IPS-18a (cell line): Measurements from ENCODE around the gene RSPO3.
A peak's percentile ranks its signal among the peaks of the same experiment; 100 is the strongest.

ENCODE experiments used
- H3K27ac ChIP-seq: one replicate; pipeline ENCODE4 v1.5.1; 2013; ENCODE audit warnings: low read length
- H3K27me3 ChIP-seq: one replicate; pipeline ENCODE4 v1.6.1; 2013; ENCODE audit warnings: mild to moderate bottlenecking, low read length; ENCODE audit not compliant: control insufficient read depth, insufficient read depth
- H3K36me3 ChIP-seq: one replicate; pipeline ENCODE4 v1.6.1; 2013; ENCODE audit warnings: low read depth, low read length; ENCODE audit not compliant: control insufficient read depth
- H3K4me1 ChIP-seq: one replicate; pipeline ENCODE4 v1.6.1; 2013; ENCODE audit warnings: low read depth, low read length; ENCODE audit not compliant: control insufficient read depth
- H3K4me3 ChIP-seq: one replicate; pipeline ENCODE4 v1.5.1; 2013; ENCODE audit warnings: low read length
- H3K9ac ChIP-seq: one replicate; pipeline ENCODE4 v1.6.1; 2013; ENCODE audit warnings: mild to moderate bottlenecking, low read length, moderate library complexity
- H3K9me3 ChIP-seq: one replicate; pipeline ENCODE4 v1.6.1; 2013; ENCODE audit warnings: low read depth, low read length; ENCODE audit not compliant: control insufficient read depth

Gene RSPO3

GRCh38 chr6:127114214-127114760 is 4.2 kb upstream of the RSPO3 start:
- Histone ChIP-seq H3K36me3 (no peaks in the 10 kb centered on the region), H3K9ac (no peak overlapping the region), H3K4me1 (no peaks in the 10 kb centered on the region), H3K9me3 (no peaks in the 10 kb centered on the region), H3K4me3 (no peak overlapping the region), H3K27me3 (peaks cover 38% of the 10 kb centered on the region), H3K27ac (no peak overlapping the region)

- no peaks in the 10 kb centered on the region for H3K36me3 ChIP-seq
- H3K27ac ChIP-seq, result no peak overlapping the region
- peaks cover 3% of the 10 kb centered on the region for H3K4me1 ChIP-seq
- H3K9ac ChIP-seq, result no peak overlapping the region
- H3K27me3 ChIP-seq, result peaks cover 47% of the 10 kb centered on the region
- H3K9me3 ChIP-seq, result no peaks in the 10 kb centered on the region
- no peak overlapping the region for H3K4me3 ChIP-seq
Measured at GRCh38 chr6:127115084-127115655, 3.3 kb upstream of the RSPO3 start.

GRCh38 chr6:127115746-127116145 is 2.7 kb upstream of the RSPO3 start:
- H3K27me3 ChIP-seq, result peaks cover 52% of the 10 kb centered on the region

DNA sequence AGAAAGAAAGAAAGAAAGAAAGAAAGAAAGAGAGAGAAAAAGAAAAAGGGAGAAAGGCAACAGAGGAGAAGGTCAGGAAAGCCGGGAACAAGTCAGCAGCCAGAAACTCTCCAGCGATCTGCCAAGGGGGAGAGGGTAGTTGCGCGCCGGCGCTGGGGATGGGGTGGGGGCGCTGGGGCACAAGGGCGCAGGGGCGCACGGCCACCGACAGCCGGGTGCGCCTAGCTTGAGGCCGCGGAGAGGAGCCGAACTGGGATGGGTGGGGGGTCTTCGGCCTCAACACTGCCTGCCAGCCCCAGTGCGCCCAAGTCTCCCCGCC is 533 bp upstream of the RSPO3 start:
- H3K9me3 ChIP-seq, result no peaks in the 10 kb centered on the region
- peaks cover 13% of the 10 kb centered on the region for H3K4me1 ChIP-seq
- no peaks in the 10 kb centered on the region for H3K36me3 ChIP-seq
- no peak overlapping the region for H3K9ac ChIP-seq
- no peak overlapping the region for H3K27ac ChIP-seq
- peaks cover 68% of the 10 kb centered on the region for H3K27me3 ChIP-seq
- H3K4me3 ChIP-seq, result peak overlapping the region; percentile 61

More at GRCh38 chr6:127115746-127116145, 2.7 kb upstream of the RSPO3 start:
- no peaks in the 10 kb centered on the region for H3K36me3 ChIP-seq
- H3K4me1 ChIP-seq, result peaks cover 7% of the 10 kb centered on the region
- H3K9ac ChIP-seq, result no peak overlapping the region
- H3K27ac ChIP-seq, result no peak overlapping the region
- no peaks in the 10 kb centered on the region for H3K9me3 ChIP-seq
- H3K4me3 ChIP-seq, result no peak overlapping the region

DNA sequence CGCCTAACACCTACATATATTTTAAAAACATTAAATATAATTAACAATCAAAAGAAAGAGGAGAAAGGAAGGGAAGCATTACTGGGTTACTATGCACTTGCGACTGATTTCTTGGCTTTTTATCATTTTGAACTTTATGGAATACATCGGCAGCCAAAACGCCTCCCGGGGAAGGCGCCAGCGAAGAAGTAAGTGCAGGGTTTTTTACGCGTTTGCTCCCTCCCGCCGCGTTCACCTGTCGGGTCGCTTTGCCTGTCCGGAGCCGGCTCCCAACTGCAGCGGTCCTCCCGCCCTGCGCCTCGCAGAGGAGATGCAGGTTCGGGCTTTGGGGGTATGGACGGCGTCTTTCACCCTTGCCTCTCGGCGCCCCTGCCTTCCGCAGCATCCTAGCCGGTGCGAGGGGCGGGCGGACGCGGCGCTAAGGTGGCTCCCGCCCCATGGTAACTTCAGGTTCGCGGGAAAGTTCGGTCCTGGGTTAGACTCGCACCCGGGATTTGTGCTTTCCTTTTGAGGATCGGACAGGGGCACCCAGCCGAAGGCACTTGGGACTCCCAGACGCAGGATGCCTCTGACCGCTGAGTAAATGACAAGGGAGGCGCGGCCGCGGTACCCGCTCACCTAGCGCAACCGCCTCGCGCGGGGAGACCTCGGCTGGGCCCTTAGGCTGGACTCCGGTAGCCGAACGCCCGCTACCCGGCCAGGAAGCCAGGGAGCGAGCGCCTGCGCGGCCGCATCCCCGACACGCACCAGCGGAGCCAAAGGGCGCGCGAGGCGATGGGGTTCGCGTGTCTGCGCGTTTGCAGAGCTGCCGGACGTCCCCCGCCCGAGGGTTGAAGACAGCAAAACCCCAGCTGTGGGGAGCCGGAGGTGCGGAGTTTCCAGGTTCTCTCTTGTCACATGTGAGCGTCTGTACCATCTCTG is 891 bp downstream of the RSPO3 start:
- H3K36me3 ChIP-seq, result no peaks in the 10 kb centered on the region
- H3K4me3 ChIP-seq, result peak overlapping the region; percentile 66
- H3K27me3 ChIP-seq, result peaks cover 68% of the 10 kb centered on the region
- peaks cover 13% of the 10 kb centered on the region for H3K4me1 ChIP-seq
- H3K27ac ChIP-seq, result no peak overlapping the region
- H3K9me3 ChIP-seq, result no peaks in the 10 kb centered on the region
- no peak overlapping the region for H3K9ac ChIP-seq

DNA sequence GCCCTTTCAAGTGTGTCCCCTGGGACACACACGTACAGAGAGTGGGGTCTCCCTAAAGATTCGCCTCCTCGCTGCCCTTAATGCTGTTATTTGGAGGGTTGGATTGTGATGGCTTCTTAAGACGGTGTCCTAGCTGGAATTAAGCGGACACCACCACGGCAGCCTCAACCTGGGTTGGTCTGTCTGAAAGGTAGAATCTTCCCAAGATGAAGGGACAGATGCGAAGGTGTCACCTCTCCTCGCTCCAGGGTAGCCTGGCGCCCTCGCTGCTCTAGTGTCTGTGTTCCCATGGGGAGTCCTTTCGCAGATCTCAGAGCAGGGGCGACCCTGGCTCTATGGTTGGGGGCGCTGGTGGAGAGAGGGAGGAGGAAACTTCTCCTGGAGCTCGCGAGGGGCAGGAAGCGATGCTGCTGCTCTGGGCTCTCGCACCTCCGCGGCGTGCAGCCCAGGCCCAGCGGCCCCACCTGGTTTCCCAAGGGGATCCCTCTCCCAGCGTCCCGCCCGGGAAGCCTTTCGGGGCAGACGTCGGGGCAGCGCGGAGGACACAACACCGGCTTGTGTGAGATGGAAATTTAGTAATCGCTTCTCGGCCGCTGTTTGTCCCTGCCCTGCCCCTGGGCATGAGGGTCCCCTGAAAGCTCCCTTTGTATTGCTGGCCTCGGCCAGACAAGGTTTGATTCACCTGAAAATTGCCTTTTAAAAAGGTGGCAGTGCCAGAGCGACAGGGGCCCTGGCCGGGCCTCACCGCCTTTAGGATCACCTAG is 1.7 kb downstream of the RSPO3 start:
- H3K36me3 ChIP-seq, result no peaks in the 10 kb centered on the region
- peaks cover 68% of the 10 kb centered on the region for H3K27me3 ChIP-seq
- H3K4me1 ChIP-seq, result peaks cover 13% of the 10 kb centered on the region
- no peak overlapping the region for H3K27ac ChIP-seq
- no peak overlapping the region for H3K9ac ChIP-seq
- H3K4me3 ChIP-seq, result peak overlapping the region; percentile 66
- no peaks in the 10 kb centered on the region for H3K9me3 ChIP-seq

GRCh38 chr6:127120787-127121636 is 2.5 kb downstream of the RSPO3 start:
- H3K9me3 ChIP-seq, result no peaks in the 10 kb centered on the region
- H3K27me3 ChIP-seq, result peaks cover 61% of the 10 kb centered on the region
- H3K4me3 ChIP-seq, result peak overlapping the region; percentile 66
- H3K4me1 ChIP-seq, result peaks cover 13% of the 10 kb centered on the region
- no peaks in the 10 kb centered on the region for H3K36me3 ChIP-seq
- H3K27ac ChIP-seq, result no peak overlapping the region
- H3K9ac ChIP-seq, result no peak overlapping the region

DNA sequence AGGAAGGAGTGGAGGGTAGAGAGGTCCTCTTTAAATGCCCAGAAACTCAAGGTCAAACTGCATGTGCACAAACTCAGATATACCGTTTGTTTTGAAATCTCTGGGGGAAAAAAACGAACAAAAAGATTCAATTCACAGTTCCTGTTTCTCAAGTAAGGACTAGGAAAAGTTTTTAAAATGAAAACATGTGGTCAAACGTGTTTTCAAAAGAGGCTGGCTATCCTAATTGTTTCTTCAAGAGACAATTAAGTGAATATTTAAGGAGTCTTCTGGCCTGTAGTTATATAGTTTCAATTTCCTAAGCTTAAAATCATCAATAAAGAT is 3.1 kb downstream of the RSPO3 start:
- Histone ChIP-seq H3K36me3 (no peaks in the 10 kb centered on the region), H3K9me3 (no peaks in the 10 kb centered on the region), H3K4me3 (no peak overlapping the region), H3K9ac (no peak overlapping the region), H3K4me1 (peaks cover 13% of the 10 kb centered on the region), H3K27ac (no peak overlapping the region), H3K27me3 (peaks cover 55% of the 10 kb centered on the region)

- Histone ChIP-seq H3K36me3 (no peaks in the 10 kb centered on the region), H3K9me3 (no peaks in the 10 kb centered on the region), H3K4me1 (peaks cover 13% of the 10 kb centered on the region), H3K9ac (no peak overlapping the region), H3K27ac (no peak overlapping the region), H3K4me3 (no peak overlapping the region), H3K27me3 (peaks cover 32% of the 10 kb centered on the region)
Measured at GRCh38 chr6:127124172-127124571, 5.7 kb downstream of the RSPO3 start.

DNA sequence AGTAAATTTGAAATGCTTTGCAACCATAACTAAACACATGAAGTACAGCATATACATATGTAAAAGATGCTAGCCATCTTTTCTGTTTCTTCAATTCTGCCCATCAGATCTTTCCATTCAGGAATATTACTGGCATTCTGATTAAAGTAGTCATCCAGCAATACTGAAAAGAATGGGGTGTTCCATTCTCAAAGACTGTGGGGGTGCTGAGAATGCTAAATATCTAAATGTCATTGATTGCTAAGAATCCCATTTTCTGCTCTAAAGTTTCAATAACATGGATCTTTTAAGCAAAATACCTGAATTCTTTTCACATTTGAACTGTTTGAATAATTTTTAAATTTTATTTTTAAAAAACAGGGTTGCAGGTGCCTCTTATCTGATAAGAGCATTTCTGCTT is 6.2 kb downstream of the RSPO3 start:
- Histone ChIP-seq H3K9ac (no peak overlapping the region), H3K4me3 (no peak overlapping the region), H3K4me1 (peaks cover 13% of the 10 kb centered on the region), H3K9me3 (no peaks in the 10 kb centered on the region), H3K27me3 (peaks cover 27% of the 10 kb centered on the region), H3K27ac (no peak overlapping the region), H3K36me3 (no peaks in the 10 kb centered on the region)

GRCh38 chr6:127128066-127128465 is 9.6 kb downstream of the RSPO3 start:
- Histone ChIP-seq H3K4me1 (no peaks in the 10 kb centered on the region), H3K4me3 (no peak overlapping the region), H3K27me3 (no peaks in the 10 kb centered on the region), H3K9me3 (no peaks in the 10 kb centered on the region), H3K27ac (no peak overlapping the region), H3K36me3 (no peaks in the 10 kb centered on the region), H3K9ac (no peak overlapping the region)
